Measurements from ENCODE around the gene SPINK6.

SPINK6 gene

GRCh38 chr5:148209151-148209770 lies 6.4 kb downstream of the SPINK6 start:
- DNase-seq: no peak
- in situ Hi-C loops (cut with MboI; ENCODE audit: low pct_unique_long_range_greater_than_20kb, low sequenced_read_pairs): no loop called here

- no peak for DNase-seq
- in situ Hi-C loops (cut with MboI; ENCODE audit: low pct_unique_long_range_greater_than_20kb, low sequenced_read_pairs): no loop called here
Measured at GRCh38 chr5:148214665-148215185, 11.9 kb downstream of the SPINK6 start.

- in situ Hi-C loops (cut with MboI; ENCODE audit: low pct_unique_long_range_greater_than_20kb, low sequenced_read_pairs): no loop called here
- DNase-seq: no peak
Measured at GRCh38 chr5:148221508-148221907, 18.7 kb downstream of the SPINK6 start.

DNA sequence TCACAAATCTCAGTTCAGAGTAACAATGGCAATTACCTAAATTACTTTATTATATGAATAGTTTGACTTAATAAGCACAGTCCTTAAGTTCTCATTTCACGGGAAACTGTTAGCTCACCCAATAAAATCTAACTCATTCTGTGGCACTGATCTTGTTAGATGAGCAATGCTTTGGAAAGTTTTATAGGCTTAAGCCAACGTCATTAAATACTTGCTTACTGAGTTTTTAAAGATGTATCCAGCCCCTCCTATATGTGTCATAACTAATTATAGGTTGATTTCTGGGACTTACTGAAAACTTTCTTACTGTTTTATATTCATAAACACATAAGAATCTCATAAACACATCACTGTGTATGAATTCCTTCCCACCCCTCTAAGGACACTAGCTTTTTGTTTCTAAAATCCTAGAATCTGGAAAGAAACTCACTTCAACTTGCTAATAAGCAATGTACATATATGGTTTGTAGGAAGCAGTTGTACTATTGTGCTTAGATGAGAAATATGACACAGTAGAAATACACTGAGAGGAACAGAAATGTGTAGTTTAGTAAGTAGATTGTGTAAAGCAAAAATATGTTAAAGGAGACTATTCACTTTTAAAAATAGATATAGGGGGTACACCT lies 21.4 kb downstream of the SPINK6 start:
- no peak for DNase-seq
- in situ Hi-C loops (cut with MboI; ENCODE audit: low pct_unique_long_range_greater_than_20kb, low sequenced_read_pairs): no loop called here

GRCh38 chr5:148228392-148228984 lies 25.6 kb downstream of the SPINK6 start:
- in situ Hi-C loops (cut with MboI; ENCODE audit: low pct_unique_long_range_greater_than_20kb, low sequenced_read_pairs): no loop called here
- DNase-seq: no peak

DNA sequence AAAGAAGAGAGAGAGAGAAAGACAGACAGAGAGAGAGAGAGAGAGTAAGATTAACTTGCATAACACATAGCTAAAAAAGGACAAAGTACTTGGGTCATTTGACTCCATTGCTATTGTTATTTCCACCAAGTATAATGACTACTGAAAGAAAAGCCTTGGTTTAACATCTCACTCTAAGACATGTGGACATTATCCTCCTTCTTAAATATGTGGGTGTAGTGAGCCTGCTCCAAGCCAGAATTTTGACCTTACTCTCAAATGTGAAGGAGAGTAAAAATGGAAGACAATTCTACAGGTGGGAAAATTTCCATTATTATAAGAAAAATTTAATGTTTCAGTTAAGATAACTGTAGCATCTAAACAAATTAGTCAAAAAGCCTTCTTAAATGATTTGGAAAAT lies 27.0 kb downstream of the SPINK6 start:
- in situ Hi-C loops (cut with MboI; ENCODE audit: low pct_unique_long_range_greater_than_20kb, low sequenced_read_pairs): no loop called here

GRCh38 chr5:148230240-148230639 lies 27.4 kb downstream of the SPINK6 start:
- in situ Hi-C loops (cut with MboI; ENCODE audit: low pct_unique_long_range_greater_than_20kb, low sequenced_read_pairs): no loop called here
- DNase-seq: no peak

More for the DNA sequence above, 27.0 kb downstream of the SPINK6 start:
- no peak for DNase-seq

DNA sequence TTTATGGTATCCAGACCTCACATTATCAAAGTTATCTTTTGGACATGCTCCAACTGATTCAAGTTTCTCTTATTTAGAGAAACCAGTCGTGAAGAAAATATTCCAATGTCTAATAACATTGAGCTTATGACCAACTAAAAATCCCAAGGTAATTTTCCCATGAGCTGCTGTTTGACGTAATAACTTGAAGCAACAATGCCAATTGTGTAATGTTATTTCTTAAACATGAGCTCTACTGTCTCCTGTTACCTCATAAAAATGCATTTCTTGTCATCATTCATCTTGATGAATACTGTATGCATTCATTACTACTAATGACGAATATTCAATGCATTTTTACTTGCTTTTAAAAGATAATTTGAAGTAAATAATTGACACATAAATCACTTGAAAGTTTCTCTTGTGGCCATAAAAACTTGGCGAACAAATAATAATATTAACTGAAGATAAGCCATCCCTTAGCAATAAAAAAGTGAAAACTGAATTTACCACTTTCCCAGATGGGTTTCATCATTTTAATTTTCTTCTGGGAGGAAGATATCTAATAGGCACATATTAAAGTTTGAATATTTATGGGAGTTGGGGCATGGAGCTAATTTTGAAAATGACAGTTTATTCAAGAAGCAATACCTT lies 35.1 kb downstream of the SPINK6 start:
- no peak for DNase-seq
- in situ Hi-C loops (cut with MboI; ENCODE audit: low pct_unique_long_range_greater_than_20kb, low sequenced_read_pairs): no loop called here

- no peak for DNase-seq
- in situ Hi-C loops (cut with MboI; ENCODE audit: low pct_unique_long_range_greater_than_20kb, low sequenced_read_pairs): no loop called here
Measured at GRCh38 chr5:148238418-148238794, 35.6 kb downstream of the SPINK6 start, which contains the start of gene MARCOL. Gene MARCOL (plus strand): TSS chr5:148238525. CDS start chr5:148238598, 73 bp downstream.

DNA sequence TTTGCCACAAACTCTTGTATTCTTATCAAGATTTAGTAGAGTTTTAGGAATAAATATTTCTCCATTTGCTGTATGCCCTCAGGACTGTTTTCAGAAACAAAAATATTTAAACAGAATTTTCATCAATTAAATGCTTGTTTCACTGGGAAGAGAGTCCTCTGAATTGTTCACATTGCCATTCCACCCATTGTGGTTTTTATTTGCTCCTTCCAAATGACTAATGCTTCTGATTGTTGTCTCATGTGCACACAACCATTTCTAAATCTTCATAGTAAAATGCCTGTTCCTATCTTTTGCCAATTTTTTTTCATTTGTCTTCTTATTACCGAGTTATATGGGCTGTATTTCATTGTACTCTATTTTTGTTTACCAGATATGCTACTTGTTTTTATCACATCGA lies 46.1 kb downstream of the SPINK6 start:
- DNase-seq: no peak
- in situ Hi-C loops (cut with MboI; ENCODE audit: low pct_unique_long_range_greater_than_20kb, low sequenced_read_pairs): no loop called here

GRCh38 chr5:148255456-148255855 lies 52.6 kb downstream of the SPINK6 start:
- DNase-seq: no peak
- in situ Hi-C loops (cut with MboI; ENCODE audit: low pct_unique_long_range_greater_than_20kb, low sequenced_read_pairs): no loop called here

- in situ Hi-C loops (cut with MboI; ENCODE audit: low pct_unique_long_range_greater_than_20kb, low sequenced_read_pairs): no loop called here
- DNase-seq: no peak
Measured at GRCh38 chr5:148259288-148259687, 56.4 kb downstream of the SPINK6 start.

GRCh38 chr5:148261221-148261620 lies 58.4 kb downstream of the SPINK6 start:
- in situ Hi-C loops (cut with MboI; ENCODE audit: low pct_unique_long_range_greater_than_20kb, low sequenced_read_pairs): no loop called here
- DNase-seq: no peak
